GM18507 (cell line): ENCODE data around the gene SHOC2.

ENCODE experiments used
- DNase-seq: peaks from one replicate; pipeline ENCODE4 v3.0.0; 2011; ENCODE audit warnings: low read depth; ENCODE audit not compliant: insufficient read length; ENCODE audit errors: extremely low spot score
- FAIRE-seq: peaks from 2 replicates; lab custom pipeline; 2011; peaks lifted over from hg19 to GRCh38; lab: Jason Lieb, UNC

SHOC2 gene

GRCh38 chr10:110919349-110919931, at the start of gene SHOC2:
Gene SHOC2, plus strand, starts transcription at chr10:110919604. Its CDS starts 44,755 bp downstream, at chr10:110964359.
- FAIRE-seq (no peak), DNase-seq (peak; percentile 79)

- DNase-seq (no peak), FAIRE-seq (no peak)
Measured at GRCh38 chr10:110870823-110871297, 48.5 kb upstream of the SHOC2 start.

GRCh38 chr10:110871298-110872084, 47.9 kb upstream of the SHOC2 start, which contains the start of gene PDCD4:
Gene PDCD4, plus strand, starts transcription at chr10:110871928. Its CDS starts 4,100 bp downstream, at chr10:110876028.
- FAIRE-seq (peak; percentile 98), DNase-seq (peak; percentile 72)

- DNase-seq, result no peak
- FAIRE-seq, result peak; percentile 88
Measured at GRCh38 chr10:110872145-110872983, 47.0 kb upstream of the SHOC2 start.

GRCh38 chr10:110872984-110873923, 46.1 kb upstream of the SHOC2 start:
- FAIRE-seq (no peak), DNase-seq (no peak)

- DNase-seq, result no peak
- no peak for FAIRE-seq
Measured at GRCh38 chr10:110873951-110874350, 45.5 kb upstream of the SHOC2 start.

- no peak for FAIRE-seq
- no peak for DNase-seq
Measured at GRCh38 chr10:110876000-110876399, 43.4 kb upstream of the SHOC2 start.

- no peak for FAIRE-seq
Measured at GRCh38 chr10:110876788-110877187, 42.6 kb upstream of the SHOC2 start.

GRCh38 chr10:110880012-110880411, 39.4 kb upstream of the SHOC2 start:
- FAIRE-seq (no peak), DNase-seq (no peak)

More at GRCh38 chr10:110876788-110877187, 42.6 kb upstream of the SHOC2 start:
- no peak for DNase-seq

- FAIRE-seq, result no peak
Measured at GRCh38 chr10:110881247-110881646, 38.2 kb upstream of the SHOC2 start.

GRCh38 chr10:110881905-110882304, 37.5 kb upstream of the SHOC2 start:
- no peak for FAIRE-seq
- DNase-seq, result no peak

More at GRCh38 chr10:110881247-110881646, 38.2 kb upstream of the SHOC2 start:
- DNase-seq, result no peak

- DNase-seq (no peak), FAIRE-seq (no peak)
Measured at GRCh38 chr10:110883924-110884323, 35.5 kb upstream of the SHOC2 start.

- FAIRE-seq, result no peak
- no peak for DNase-seq
Measured at GRCh38 chr10:110885932-110886674, 33.3 kb upstream of the SHOC2 start.

- FAIRE-seq (no peak), DNase-seq (no peak)
Measured at GRCh38 chr10:110887560-110887959, 31.8 kb upstream of the SHOC2 start.

GRCh38 chr10:110892602-110893288, 26.7 kb upstream of the SHOC2 start:
- FAIRE-seq, result no peak
- DNase-seq, result no peak

GRCh38 chr10:110893559-110894179, 25.7 kb upstream of the SHOC2 start:
- peak; percentile 5 for DNase-seq
- peak; percentile 84 for FAIRE-seq

- FAIRE-seq (no peak), DNase-seq (no peak)
Measured at GRCh38 chr10:110897184-110897583, 22.2 kb upstream of the SHOC2 start.
